Naive B cell (primary cell): ENCODE data around the gene SOX6. TPM values are rescaled to one million over a fixed set of nuclear protein-coding genes. Genes with fewer than 3 reads are reported as not detected.

Experiments
- ATAC-seq, 2 donors: fragments of 150-1000 bp; cut with Tn5 transposase; 2 replicates each; pipeline ENCODE4 v1.10.0; 2021; ENCODE audit warnings: low read depth in 2 of 2, mild to moderate bottlenecking in 2 of 2, moderate library complexity in 2 of 2
- DNase-seq: peaks from one replicate; pipeline ENCODE4 v3.0.0; 2022
- H3K27ac Mint-ChIP-seq, 6 donors: one replicate each; pipeline ENCODE4 v1.8.0; 2020 to 2022; ENCODE audit warnings: mild to moderate bottlenecking in 6 of 6, mixed read lengths in 6 of 6, moderate library complexity in 5 of 6, inconsistent platforms in 2 of 6
- H3K27me3 Mint-ChIP-seq, 3 donors: one replicate each; pipeline ENCODE4 v1.8.0; 2021 to 2022; ENCODE audit warnings: mixed read lengths in 3 of 3, mild to moderate bottlenecking in 1 of 3
- H3K36me3 Mint-ChIP-seq, 2 donors: one replicate each; pipeline ENCODE4 v1.8.0; 2020 to 2022; ENCODE audit warnings: mixed read lengths in 2 of 2, inconsistent platforms in 1 of 2, mild to moderate bottlenecking in 1 of 2
- H3K4me1 Mint-ChIP-seq, 3 donors: one replicate each; pipeline ENCODE4 v1.8.0; 2020 to 2022; ENCODE audit warnings: mixed read lengths in 3 of 3, inconsistent platforms in 1 of 3, mild to moderate bottlenecking in 1 of 3, moderate library complexity in 1 of 3
- H3K4me3 Mint-ChIP-seq, 8 donors: one replicate each; pipeline ENCODE4 v1.8.0; 2020 to 2022; ENCODE audit warnings: mild to moderate bottlenecking in 8 of 8, mixed read lengths in 8 of 8, moderate library complexity in 8 of 8, inconsistent platforms in 2 of 8
- H3K9me3 Mint-ChIP-seq, 7 donors: one replicate each; pipeline ENCODE4 v1.8.0; 2020 to 2022; ENCODE audit warnings: mixed read lengths in 7 of 7, mild to moderate bottlenecking in 5 of 7, inconsistent platforms in 2 of 7, moderate library complexity in 1 of 7
- polyA plus RNA-seq, 6 donors: library from polyadenylated mRNA; unstranded; fragments of 300-500 nt; fragmentation: Illumina TruSeq; gene quantifications; one replicate each; pipeline ENCODE4 v1.2.3, GENCODE V29; 2021; ENCODE audit warnings: low read depth in 6 of 6

SOX6 gene
- polyA plus RNA-seq, 6 donors from 2014 or later = not detected

GRCh38 chr11:16173798-16174197 lies 182.5 kb downstream of the SOX6 start:
- Mint-ChIP-seq H3K4me3 (no peak overlapping the region), H3K27ac (no peak overlapping the region), H3K9me3 (peaks cover 0 to 4% (median 0%) of the 10 kb centered on the region in 7 donors), H3K27me3 (no peaks in the 10 kb centered on the region), H3K36me3 (no peaks in the 10 kb centered on the region), H3K4me1 (no peaks in the 10 kb centered on the region)
- DNase-seq = no peak
- ATAC-seq = no peak

DNA sequence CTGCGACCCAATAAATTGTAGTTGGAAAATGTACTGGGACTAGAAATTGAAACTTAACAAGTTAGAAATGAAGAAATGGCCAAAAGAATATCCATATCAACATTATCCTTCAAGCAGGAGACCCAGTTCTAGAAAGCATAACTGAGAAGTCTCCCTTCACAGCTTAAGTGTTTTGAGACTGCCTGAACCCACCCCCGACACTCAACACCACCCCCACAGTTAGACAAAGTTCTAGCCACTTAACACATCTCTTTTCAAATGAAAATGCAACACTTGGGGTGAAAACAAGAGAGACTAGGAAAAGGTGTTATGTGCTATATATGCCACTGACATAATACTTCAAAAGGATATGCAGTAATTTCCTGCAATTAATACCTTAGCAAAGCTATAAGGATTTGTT lies 184.5 kb downstream of the SOX6 start:
- H3K27ac Mint-ChIP-seq = no peak overlapping the region
- no peak overlapping the region for H3K4me3 Mint-ChIP-seq
- DNase-seq = no peak
- H3K36me3 Mint-ChIP-seq = no peaks in the 10 kb centered on the region
- H3K9me3 Mint-ChIP-seq = peaks cover 0 to 2% (median 0%) of the 10 kb centered on the region in 7 donors
- no peaks in the 10 kb centered on the region for H3K27me3 Mint-ChIP-seq
- no peaks in the 10 kb centered on the region for H3K4me1 Mint-ChIP-seq
- ATAC-seq = no peak

GRCh38 chr11:16169956-16170847 lies 186.1 kb downstream of the SOX6 start:
- Mint-ChIP-seq H3K9me3 (no peaks in the 10 kb centered on the region), H3K4me3 (no peak overlapping the region), H3K27ac (no peak overlapping the region), H3K4me1 (no peaks in the 10 kb centered on the region), H3K27me3 (no peaks in the 10 kb centered on the region), H3K36me3 (no peaks in the 10 kb centered on the region)
- DNase-seq (no peak), ATAC-seq (no peak)

- DNase-seq = no peak
- Mint-ChIP-seq H3K36me3 (no peaks in the 10 kb centered on the region), H3K27me3 (no peaks in the 10 kb centered on the region), H3K9me3 (no peaks in the 10 kb centered on the region), H3K27ac (no peak overlapping the region), H3K4me3 (no peak overlapping the region), H3K4me1 (no peaks in the 10 kb centered on the region)
- ATAC-seq = no peak
Measured at GRCh38 chr11:16169541-16169940, 186.8 kb downstream of the SOX6 start.

DNA sequence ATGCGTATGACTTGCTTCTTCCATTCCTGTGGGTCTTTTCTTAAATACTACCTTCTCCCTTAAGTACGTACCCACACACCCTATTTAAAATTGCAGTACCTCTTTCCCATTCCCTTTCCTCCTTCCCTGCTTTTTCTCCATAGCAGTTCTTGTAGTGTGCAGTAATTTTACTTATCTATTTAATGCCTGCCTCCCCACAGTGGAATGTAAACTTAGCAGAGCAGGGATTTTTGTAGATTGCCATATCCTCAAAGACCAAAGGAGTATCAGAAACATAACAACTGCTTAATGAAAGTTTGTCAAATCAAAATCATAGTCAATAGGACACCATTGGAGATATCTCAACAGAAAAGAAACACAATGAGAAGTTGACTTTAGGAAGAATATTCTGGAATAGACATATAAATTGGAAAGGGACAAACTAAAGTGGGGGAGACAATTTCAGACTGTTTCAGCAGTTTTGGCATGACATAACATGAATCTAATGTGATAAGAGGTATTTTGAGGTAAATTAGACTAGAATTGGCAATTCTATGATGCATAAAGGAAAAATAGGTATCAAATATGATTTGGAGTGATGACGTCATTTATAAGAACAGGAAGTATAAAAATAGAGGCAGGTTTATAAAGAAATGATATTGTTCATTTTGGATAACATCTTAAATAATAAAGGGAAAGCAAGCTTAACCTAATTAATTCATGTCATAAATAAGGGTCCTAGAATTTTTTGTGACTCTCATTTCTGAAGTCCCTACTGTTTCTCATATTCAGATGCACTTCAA lies 188.4 kb downstream of the SOX6 start:
- Mint-ChIP-seq H3K27ac (no peak overlapping the region), H3K36me3 (no peaks in the 10 kb centered on the region), H3K4me3 (no peak overlapping the region), H3K27me3 (no peaks in the 10 kb centered on the region), H3K9me3 (no peaks in the 10 kb centered on the region), H3K4me1 (no peaks in the 10 kb centered on the region)
- no peak for ATAC-seq
- no peak for DNase-seq

GRCh38 chr11:16166571-16166970 lies 189.8 kb downstream of the SOX6 start:
- ATAC-seq = no peak
- Mint-ChIP-seq H3K9me3 (no peaks in the 10 kb centered on the region), H3K36me3 (no peaks in the 10 kb centered on the region)

DNA sequence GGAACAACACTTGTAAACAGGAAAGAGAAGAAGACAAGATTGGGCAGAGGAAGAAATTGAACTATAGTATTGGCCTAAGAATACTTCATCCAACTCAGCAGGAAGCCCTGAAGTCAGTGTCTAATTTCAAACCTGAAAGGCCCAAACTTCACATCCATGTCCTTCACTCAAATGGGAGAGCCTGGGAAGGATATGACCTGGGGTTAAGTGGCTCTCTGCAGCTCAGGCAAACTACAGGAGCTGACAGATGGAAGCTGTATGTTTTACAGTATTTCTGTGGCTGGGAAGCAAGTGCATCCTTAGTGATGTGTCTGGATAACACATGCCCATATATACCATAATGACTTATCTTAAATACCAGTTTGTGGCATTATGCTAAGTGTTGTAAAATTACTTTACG lies 196.2 kb downstream of the SOX6 start:
- Mint-ChIP-seq H3K36me3 (no peaks in the 10 kb centered on the region), H3K4me1 (no peaks in the 10 kb centered on the region), H3K27ac (no peak overlapping the region), H3K9me3 (no peaks in the 10 kb centered on the region), H3K4me3 (no peak overlapping the region), H3K27me3 (no peaks in the 10 kb centered on the region)
- DNase-seq = no peak
- no peak for ATAC-seq

More at GRCh38 chr11:16166571-16166970, 189.8 kb downstream of the SOX6 start:
- no peaks in the 10 kb centered on the region for H3K27me3 Mint-ChIP-seq
- no peak overlapping the region for H3K4me3 Mint-ChIP-seq
- no peak for DNase-seq
- no peaks in the 10 kb centered on the region for H3K4me1 Mint-ChIP-seq
- no peak overlapping the region for H3K27ac Mint-ChIP-seq

DNA sequence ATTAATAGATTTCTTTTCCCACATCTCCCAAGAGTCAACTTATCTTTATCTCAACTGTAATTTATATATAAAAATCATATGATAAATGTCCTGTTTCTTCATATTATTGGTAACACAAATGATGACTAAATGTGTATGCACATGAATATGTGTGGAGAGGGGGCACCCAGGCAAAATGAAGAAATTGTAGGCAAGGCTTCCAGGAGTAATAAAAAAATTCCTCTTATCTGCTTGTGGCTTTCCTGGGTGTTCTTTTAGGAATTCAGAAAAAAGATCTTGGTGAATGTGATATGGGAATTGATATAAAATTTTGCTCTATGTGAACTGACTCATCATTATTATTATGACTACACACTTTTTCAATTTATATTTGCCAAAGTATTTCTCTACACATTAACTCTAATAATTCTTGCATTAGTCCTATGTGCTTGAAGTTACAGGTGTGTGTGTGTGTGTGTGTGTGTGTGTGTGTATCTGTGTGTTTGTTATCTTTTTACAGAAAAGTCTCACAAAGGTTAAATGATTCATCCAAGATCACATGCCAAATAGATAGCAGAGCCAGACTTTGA lies 197.8 kb downstream of the SOX6 start:
- no peak for ATAC-seq
- no peaks in the 10 kb centered on the region for H3K4me1 Mint-ChIP-seq
- no peaks in the 10 kb centered on the region for H3K27me3 Mint-ChIP-seq

DNA sequence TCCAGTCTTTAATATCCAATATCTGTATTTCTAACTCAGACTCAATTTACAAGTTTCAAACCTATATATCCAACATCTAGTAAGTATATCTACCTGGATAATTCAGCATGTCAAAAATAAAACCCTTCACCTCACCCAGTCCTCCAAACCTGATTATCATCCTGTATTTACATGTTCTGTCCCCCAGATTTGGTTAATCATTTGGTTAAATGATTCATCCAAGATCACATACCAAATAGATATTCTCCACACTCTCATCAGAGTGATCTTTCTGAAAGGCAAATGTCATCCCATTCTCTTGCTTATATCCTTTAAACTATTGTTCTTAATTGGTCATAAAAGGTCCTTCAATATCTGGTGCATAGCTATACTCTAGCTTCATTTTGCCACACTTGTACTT lies 199.0 kb downstream of the SOX6 start:
- peaks cover 0 to 5% (median 0%) of the 10 kb centered on the region in 7 donors for H3K9me3 Mint-ChIP-seq
- no peaks in the 10 kb centered on the region for H3K36me3 Mint-ChIP-seq
- ATAC-seq = no peak
- H3K4me3 Mint-ChIP-seq = no peak overlapping the region
- DNase-seq = no peak
- H3K4me1 Mint-ChIP-seq = no peaks in the 10 kb centered on the region
- no peak overlapping the region for H3K27ac Mint-ChIP-seq
- no peaks in the 10 kb centered on the region for H3K27me3 Mint-ChIP-seq

More for the DNA sequence above, 197.8 kb downstream of the SOX6 start:
- H3K4me3 Mint-ChIP-seq = no peak overlapping the region
- H3K9me3 Mint-ChIP-seq = peaks cover 0 to 4% (median 0%) of the 10 kb centered on the region in 7 donors
- no peak for DNase-seq
- H3K36me3 Mint-ChIP-seq = no peaks in the 10 kb centered on the region
- no peak overlapping the region for H3K27ac Mint-ChIP-seq

- DNase-seq (no peak), ATAC-seq (no peak)
- H3K4me3 Mint-ChIP-seq = no peak overlapping the region
- no peak overlapping the region for H3K27ac Mint-ChIP-seq
- H3K4me1 Mint-ChIP-seq = no peaks in the 10 kb centered on the region
- H3K9me3 Mint-ChIP-seq = peaks cover 0 to 5% (median 0%) of the 10 kb centered on the region in 7 donors
- no peaks in the 10 kb centered on the region for H3K36me3 Mint-ChIP-seq
- H3K27me3 Mint-ChIP-seq = no peaks in the 10 kb centered on the region
Measured at GRCh38 chr11:16155448-16155847, 200.9 kb downstream of the SOX6 start.

DNA sequence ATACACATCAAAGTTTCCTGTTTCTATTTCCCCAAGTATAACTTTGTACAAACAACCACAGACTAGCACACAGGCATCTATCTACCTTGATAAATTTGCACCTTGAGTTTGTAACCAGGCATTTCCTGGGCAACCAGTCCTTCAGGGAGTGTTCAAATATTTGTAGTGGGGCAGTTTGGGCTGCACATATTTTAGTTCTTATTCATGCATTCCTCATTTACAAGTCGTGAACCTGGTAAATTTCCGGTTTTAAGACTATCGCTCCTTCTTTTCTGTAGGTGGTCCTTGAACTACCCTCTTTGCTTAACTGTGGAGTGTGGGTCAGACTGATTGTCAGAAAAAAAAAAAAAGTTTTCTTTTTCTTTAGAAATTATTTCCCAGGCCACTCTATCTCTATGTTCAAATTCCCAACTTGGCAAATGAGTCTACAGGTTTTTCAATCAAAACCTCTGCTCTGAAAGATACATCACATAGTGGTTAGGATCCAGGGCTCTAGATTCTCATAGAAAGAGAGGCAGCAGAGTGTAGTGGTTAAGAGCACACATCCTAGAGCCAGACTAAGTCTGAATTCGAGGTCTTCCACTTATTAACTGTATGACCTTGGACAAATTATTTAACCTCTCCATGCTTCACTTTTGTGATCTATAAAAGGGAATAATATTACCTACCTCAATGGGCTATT lies 201.5 kb downstream of the SOX6 start:
- no peaks in the 10 kb centered on the region for H3K36me3 Mint-ChIP-seq
- DNase-seq = no peak

GRCh38 chr11:16153951-16154350 lies 202.4 kb downstream of the SOX6 start:
- Mint-ChIP-seq H3K27me3 (no peaks in the 10 kb centered on the region), H3K9me3 (peaks cover 0 to 5% (median 1%) of the 10 kb centered on the region in 7 donors), H3K27ac (no peak overlapping the region), H3K4me1 (no peaks in the 10 kb centered on the region), H3K4me3 (no peak overlapping the region), H3K36me3 (no peaks in the 10 kb centered on the region)
- DNase-seq (no peak), ATAC-seq (no peak)

More for the DNA sequence above, 201.5 kb downstream of the SOX6 start:
- no peaks in the 10 kb centered on the region for H3K27me3 Mint-ChIP-seq
- no peak overlapping the region for H3K4me3 Mint-ChIP-seq
- no peaks in the 10 kb centered on the region for H3K4me1 Mint-ChIP-seq
- no peak for ATAC-seq
- H3K9me3 Mint-ChIP-seq = peaks cover 0 to 5% (median 1%) of the 10 kb centered on the region in 7 donors
- H3K27ac Mint-ChIP-seq = no peak overlapping the region

DNA sequence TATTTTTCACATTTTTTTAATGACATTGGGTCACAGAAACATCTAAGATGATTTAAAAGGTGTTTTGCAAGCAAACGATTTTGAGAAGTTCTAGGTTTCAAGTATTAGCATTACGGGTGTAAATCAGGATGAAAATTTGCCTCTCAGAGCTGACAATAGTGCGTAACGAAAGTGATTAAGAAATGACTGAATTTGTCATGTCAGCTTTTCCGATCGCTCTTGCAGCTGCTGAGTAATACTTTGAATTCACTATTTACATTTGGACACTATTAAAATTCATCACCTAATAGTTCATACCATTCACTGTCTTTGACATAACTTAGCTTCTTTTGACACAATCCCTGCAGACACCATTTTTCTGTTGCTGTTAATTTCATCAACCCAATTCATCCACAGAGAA lies 205.2 kb downstream of the SOX6 start:
- H3K9me3 Mint-ChIP-seq = peaks cover 0 to 13% (median 1%) of the 10 kb centered on the region in 7 donors
- no peak overlapping the region for H3K27ac Mint-ChIP-seq
- H3K36me3 Mint-ChIP-seq = no peaks in the 10 kb centered on the region
- no peaks in the 10 kb centered on the region for H3K27me3 Mint-ChIP-seq
- DNase-seq (no peak), ATAC-seq (no peak)
- no peak overlapping the region for H3K4me3 Mint-ChIP-seq
- H3K4me1 Mint-ChIP-seq = no peaks in the 10 kb centered on the region
